Peyer's patch (tissue), 4 donors: ENCODE measurements around the gene TIAL1.

Source experiments
- CTCF ChIP-seq, 6 experiments: fragments of 450-650 bp in 4 of 6; fragments of 200-600 bp in 2 of 6; sonication (generic) in 1 of 6; IDR thresholded peaks; one replicate each; pipeline ENCODE4 v1.5.1; 2017 to 2019; ENCODE audit warnings: antibody characterized with exemption in 6 of 6, mild to moderate bottlenecking in 3 of 6, moderate library complexity in 1 of 6
- POLR2A ChIP-seq, 2 donors: fragments of 450-650 bp; IDR thresholded peaks; one replicate each; pipeline ENCODE4 v1.5.1; 2017; ENCODE audit warnings: antibody characterized with exemption in 2 of 2, mild to moderate bottlenecking in 2 of 2, moderate library complexity in 2 of 2

DNA sequence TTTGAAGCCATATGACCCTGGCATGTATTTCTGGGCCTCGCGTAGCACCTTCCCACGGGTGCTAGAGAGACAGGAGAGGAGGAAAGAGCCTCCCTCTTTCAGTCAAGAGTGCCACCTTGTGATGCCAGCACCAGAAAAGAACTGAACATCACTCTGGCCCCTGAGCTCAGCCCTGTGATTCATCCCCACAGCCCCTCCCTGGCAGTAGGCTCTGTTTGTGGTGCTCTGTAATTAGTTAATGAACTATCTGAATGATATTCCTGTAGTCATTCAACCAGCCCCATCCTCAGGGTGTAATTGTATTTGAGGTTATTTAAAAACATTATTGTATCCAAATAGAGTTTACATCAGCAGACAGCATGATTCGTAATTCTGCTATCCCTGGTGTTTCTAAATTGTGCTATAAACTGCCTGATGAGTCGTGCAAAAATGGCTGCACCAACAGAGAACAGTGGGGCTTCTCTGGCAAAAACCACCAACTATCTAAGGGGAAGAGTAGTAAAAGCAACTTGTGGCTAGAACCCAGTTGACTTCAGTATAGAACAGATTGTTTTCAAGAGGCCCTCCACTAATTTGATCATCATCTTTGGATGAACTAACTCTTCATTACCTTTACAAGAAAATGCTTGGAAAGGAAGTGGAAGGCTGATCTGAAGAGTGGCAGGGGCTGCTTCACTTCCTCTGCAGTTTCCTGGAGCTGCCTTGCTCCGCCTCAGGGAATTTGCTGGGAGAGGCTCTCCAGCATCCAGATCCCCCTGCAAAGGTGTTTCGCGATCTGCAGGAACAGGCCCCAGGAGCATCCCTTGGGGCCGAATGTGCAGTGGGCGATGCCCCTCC is 23.7 kb upstream of the TIAL1 start:
- TF ChIP-seq CTCF (IDR thresholded peaks at IDR 0.05) (no peak), POLR2A (IDR thresholded peaks at IDR 0.05) (no peak)
